ENCODE measurements around the gene DAGLB.

DNA sequence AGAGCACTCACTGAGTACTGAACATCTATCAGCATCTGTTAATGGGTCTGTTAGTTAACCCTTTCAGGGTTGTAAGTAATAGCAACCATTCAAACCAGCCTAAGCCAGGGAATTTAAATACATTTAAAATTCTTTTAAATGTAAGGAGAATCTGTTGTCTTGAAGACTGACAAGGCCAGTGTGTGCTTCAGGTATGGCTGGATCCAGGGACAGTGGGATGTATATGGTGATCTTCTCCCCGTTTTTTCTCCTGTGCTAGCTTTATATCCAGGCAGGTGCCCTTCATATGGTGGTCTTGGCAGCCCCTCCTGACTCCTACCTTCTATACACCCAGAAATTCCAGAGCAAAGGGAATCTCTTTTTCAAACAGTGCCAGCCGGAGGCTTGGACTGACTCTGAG, 46.6 kb upstream of the DAGLB start:
- TF ChIP-seq FOXP1 (CRISPR knock-in tag; IDR thresholded peaks at IDR 0.05; ENCODE audit: borderline replicate concordance) (no peak), CREB1 (CRISPR knock-in tag; IDR thresholded peaks at IDR 0.05) (no peak), NR3C1 (CRISPR knock-in tag; conservative IDR thresholded peaks at IDR 0.05; ENCODE audit: low read depth) (no peak), GABPB1 (CRISPR knock-in tag; IDR thresholded peaks at IDR 0.05) (no peak), RORB (CRISPR knock-in tag; IDR thresholded peaks at IDR 0.05) (no peak)
- TF ChIP-seq, protein P1, sequence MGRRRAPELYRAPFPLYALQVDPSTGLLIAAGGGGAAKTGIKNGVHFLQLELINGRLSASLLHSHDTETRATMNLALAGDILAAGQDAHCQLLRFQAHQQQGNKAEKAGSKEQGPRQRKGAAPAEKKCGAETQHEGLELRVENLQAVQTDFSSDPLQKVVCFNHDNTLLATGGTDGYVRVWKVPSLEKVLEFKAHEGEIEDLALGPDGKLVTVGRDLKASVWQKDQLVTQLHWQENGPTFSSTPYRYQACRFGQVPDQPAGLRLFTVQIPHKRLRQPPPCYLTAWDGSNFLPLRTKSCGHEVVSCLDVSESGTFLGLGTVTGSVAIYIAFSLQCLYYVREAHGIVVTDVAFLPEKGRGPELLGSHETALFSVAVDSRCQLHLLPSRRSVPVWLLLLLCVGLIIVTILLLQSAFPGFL (CRISPR knock-in tag; IDR thresholded peaks at IDR 0.05; ENCODE audit: borderline replicate concordance), result no peak
- TF ChIP-seq, protein P2, sequence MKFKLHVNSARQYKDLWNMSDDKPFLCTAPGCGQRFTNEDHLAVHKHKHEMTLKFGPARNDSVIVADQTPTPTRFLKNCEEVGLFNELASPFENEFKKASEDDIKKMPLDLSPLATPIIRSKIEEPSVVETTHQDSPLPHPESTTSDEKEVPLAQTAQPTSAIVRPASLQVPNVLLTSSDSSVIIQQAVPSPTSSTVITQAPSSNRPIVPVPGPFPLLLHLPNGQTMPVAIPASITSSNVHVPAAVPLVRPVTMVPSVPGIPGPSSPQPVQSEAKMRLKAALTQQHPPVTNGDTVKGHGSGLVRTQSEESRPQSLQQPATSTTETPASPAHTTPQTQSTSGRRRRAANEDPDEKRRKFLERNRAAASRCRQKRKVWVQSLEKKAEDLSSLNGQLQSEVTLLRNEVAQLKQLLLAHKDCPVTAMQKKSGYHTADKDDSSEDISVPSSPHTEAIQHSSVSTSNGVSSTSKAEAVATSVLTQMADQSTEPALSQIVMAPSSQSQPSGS (CRISPR knock-in tag; IDR thresholded peaks at IDR 0.05; ENCODE audit: borderline replicate concordance, low read depth), result no peak
- TF ChIP-seq, protein P3, sequence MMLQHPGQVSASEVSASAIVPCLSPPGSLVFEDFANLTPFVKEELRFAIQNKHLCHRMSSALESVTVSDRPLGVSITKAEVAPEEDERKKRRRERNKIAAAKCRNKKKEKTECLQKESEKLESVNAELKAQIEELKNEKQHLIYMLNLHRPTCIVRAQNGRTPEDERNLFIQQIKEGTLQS (CRISPR knock-in tag; conservative IDR thresholded peaks at IDR 0.05), result no peak
- TF ChIP-seq, protein P4, sequence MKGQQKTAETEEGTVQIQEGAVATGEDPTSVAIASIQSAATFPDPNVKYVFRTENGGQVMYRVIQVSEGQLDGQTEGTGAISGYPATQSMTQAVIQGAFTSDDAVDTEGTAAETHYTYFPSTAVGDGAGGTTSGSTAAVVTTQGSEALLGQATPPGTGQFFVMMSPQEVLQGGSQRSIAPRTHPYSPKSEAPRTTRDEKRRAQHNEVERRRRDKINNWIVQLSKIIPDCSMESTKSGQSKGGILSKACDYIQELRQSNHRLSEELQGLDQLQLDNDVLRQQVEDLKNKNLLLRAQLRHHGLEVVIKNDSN (CRISPR knock-in tag; IDR thresholded peaks at IDR 0.05), result no peak
- TF ChIP-seq, protein P5, sequence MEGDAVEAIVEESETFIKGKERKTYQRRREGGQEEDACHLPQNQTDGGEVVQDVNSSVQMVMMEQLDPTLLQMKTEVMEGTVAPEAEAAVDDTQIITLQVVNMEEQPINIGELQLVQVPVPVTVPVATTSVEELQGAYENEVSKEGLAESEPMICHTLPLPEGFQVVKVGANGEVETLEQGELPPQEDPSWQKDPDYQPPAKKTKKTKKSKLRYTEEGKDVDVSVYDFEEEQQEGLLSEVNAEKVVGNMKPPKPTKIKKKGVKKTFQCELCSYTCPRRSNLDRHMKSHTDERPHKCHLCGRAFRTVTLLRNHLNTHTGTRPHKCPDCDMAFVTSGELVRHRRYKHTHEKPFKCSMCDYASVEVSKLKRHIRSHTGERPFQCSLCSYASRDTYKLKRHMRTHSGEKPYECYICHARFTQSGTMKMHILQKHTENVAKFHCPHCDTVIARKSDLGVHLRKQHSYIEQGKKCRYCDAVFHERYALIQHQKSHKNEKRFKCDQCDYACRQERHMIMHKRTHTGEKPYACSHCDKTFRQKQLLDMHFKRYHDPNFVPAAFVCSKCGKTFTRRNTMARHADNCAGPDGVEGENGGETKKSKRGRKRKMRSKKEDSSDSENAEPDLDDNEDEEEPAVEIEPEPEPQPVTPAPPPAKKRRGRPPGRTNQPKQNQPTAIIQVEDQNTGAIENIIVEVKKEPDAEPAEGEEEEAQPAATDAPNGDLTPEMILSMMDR (IDR thresholded peaks at IDR 0.05), result no peak
